Stomach (tissue), 9 donors: ENCODE results near the gene ACTA2. TPM values are rescaled to one million over a fixed set of nuclear protein-coding genes. Genes with fewer than 3 reads are reported as not detected.

ENCODE experiments used
- DNase-seq, 2 donors: peaks; one replicate each; pipeline versions ENCODE4 v3.0.0 to v3.0.0-alpha.2; 2013 to 2019
- H3K27ac ChIP-seq, 5 donors: fragments of 200-600 bp in 4 of 5; sonication (generic) in 4 of 5; one replicate each; pipeline ENCODE4 v1.5.1; 2013 to 2019; ENCODE audit warnings: mild to moderate bottlenecking in 1 of 5, moderate library complexity in 1 of 5
- H3K27me3 ChIP-seq, 3 donors: fragments of 200-600 bp; sonication (generic); one replicate each; pipeline ENCODE4 v1.5.1; 2017 to 2019; ENCODE audit warnings: mixed run types in 1 of 3
- H3K36me3 ChIP-seq, 4 donors: fragments of 200-600 bp; sonication (generic); 1 replicate in 3 of 4; 2 replicates in 1 of 4; pipeline ENCODE4 v1.5.1; 2016 to 2019
- H3K4me1 ChIP-seq, 4 donors: fragments of 200-600 bp; sonication (generic); one replicate each; pipeline ENCODE4 v1.5.1; 2016 to 2019
- H3K4me3 ChIP-seq, 4 donors: fragments of 200-600 bp; sonication (generic) in 3 of 4; one replicate each; pipeline ENCODE4 v1.5.1; 2016 to 2019; ENCODE audit warnings: mild to moderate bottlenecking in 1 of 4
- H3K9me3 ChIP-seq, 4 donors: fragments of 200-600 bp; sonication (generic); one replicate each; pipeline ENCODE4 v1.5.1; 2016 to 2019
- CTCF ChIP-seq, 7 experiments: fragments of 450-650 bp in 4 of 7; fragments of 200-600 bp in 3 of 7; sonication (generic) in 3 of 7; IDR thresholded peaks; one replicate each; pipeline ENCODE4 v1.5.1; 2016 to 2019; ENCODE audit warnings: antibody characterized with exemption in 7 of 7, control low read depth in 2 of 7, mild to moderate bottlenecking in 1 of 7
- EP300 ChIP-seq: sonication (generic); formaldehyde crosslinking; IDR thresholded peaks from one replicate; pipeline ENCODE4 v1.6.1; 2017; ENCODE audit warnings: antibody characterized with exemption
- POLR2A ChIP-seq, 4 donors: fragments of 450-650 bp; IDR thresholded peaks; one replicate each; pipeline ENCODE4 v1.6.1; 2016; ENCODE audit warnings: antibody characterized with exemption in 4 of 4, control low read depth in 2 of 4, mild to moderate bottlenecking in 1 of 4, moderate library complexity in 1 of 4
- POLR2AphosphoS5 ChIP-seq, 3 donors: sonication (generic); formaldehyde crosslinking; IDR thresholded peaks; one replicate each; pipeline ENCODE4 v1.6.1; 2016; ENCODE audit warnings: antibody characterized with exemption in 3 of 3
- WGBS, 5 donors: extraction: QIAGEN DNeasy Blood & Tissue Kit in 3 of 5; methylation state at CpG; one replicate each; pipeline versions ENCODE4 v1.1.5 to v1.1.7; 2013 to 2018; 5-methylcytosine and 5-hydroxymethylcytosine counted together
- intact Hi-C: fragments of 100-400 bp; cut with DNase I; formaldehyde crosslinking; loops from one replicate; pipeline ENCODE4 v1.15.1; 2023; ENCODE audit warnings: low total_unique reads
- polyA plus RNA-seq, 3 donors: library from polyadenylated mRNA; stranded (reverse); fragments of 200-250 nt; gene quantifications; one replicate each; pipeline ENCODE4 v1.2.3, GENCODE V29; 2013
- total RNA-seq, 5 donors: library from RNA; depleted of rRNA; stranded (reverse); fragments of >200 nt; gene quantifications; one replicate each; pipeline versions ENCODE4 v1.1.0 to v1.2.3, GENCODE V29; 2014 to 2016
- donor health status: healthy with polysubstance abuse.
- donor health status: Bipolar disorder and iron deficiency.
- donor health status: healthy.

Gene ACTA2
- total and polyA plus RNA-seq, 8 donors = 233 to 3,169 (median 999) TPM

- Histone ChIP-seq H3K9me3 (no peaks in the 10 kb centered on the region), H3K27ac (no peak overlapping the region), H3K36me3 (no peaks in the 10 kb centered on the region), H3K4me3 (no peak overlapping the region), H3K4me1 (peaks cover 0 to 7% (median 4%) of the 10 kb centered on the region in 4 donors), H3K27me3 (no peaks in the 10 kb centered on the region)
- intact Hi-C loops = no loop called here
- no peak for TF ChIP-seq POLR2A (IDR thresholded peaks at IDR 0.05)
- TF ChIP-seq POLR2AphosphoS5 (IDR thresholded peaks at IDR 0.05) = no peak
- TF ChIP-seq CTCF (IDR thresholded peaks at IDR 0.05) = no peak
- no peak for TF ChIP-seq EP300
- DNase-seq = peak in 1 of 2 donors; percentile 48
- WGBS, 5 donors = 27 to 69% (median 57%) methylated on average over 1 of the region's 1 CpG
Observed at GRCh38 chr10:88957381-88957780, 4.8 kb upstream of the ACTA2 start.

GRCh38 chr10:88954458-88955083, 2.0 kb upstream of the ACTA2 start:
- intact Hi-C loops = no loop called here
- WGBS, 5 donors = 66 to 92% (median 90%) methylated on average over 4 of the region's 4 CpGs
- H3K27me3 ChIP-seq = no peaks in the 10 kb centered on the region
- H3K9me3 ChIP-seq = no peaks in the 10 kb centered on the region
- no peak overlapping the region for H3K4me3 ChIP-seq
- no peak for DNase-seq
- TF ChIP-seq EP300 = no peak
- no peak for TF ChIP-seq POLR2A (IDR thresholded peaks at IDR 0.05)
- no peak for TF ChIP-seq CTCF (IDR thresholded peaks at IDR 0.05)
- no peak for TF ChIP-seq POLR2AphosphoS5 (IDR thresholded peaks at IDR 0.05)
- peaks cover 0 to 7% (median 2%) of the 10 kb centered on the region in 4 donors for H3K4me1 ChIP-seq
- H3K36me3 ChIP-seq = no peaks in the 10 kb centered on the region
- H3K27ac ChIP-seq = peak overlapping the region in 3 of 5 donors; percentile 22 to 91 (median 84)

GRCh38 chr10:88953662-88954061, 1.1 kb upstream of the ACTA2 start:
- peaks cover 0 to 6% (median 0%) of the 10 kb centered on the region in 4 donors for H3K36me3 ChIP-seq
- peak overlapping the region in 4 of 5 donors; percentile 77 to 91 (median 86) for H3K27ac ChIP-seq
- WGBS, 5 donors = 55 to 87% (median 82%) methylated on average over 5 of the region's 5 CpGs
- no peak overlapping the region for H3K4me3 ChIP-seq
- TF ChIP-seq POLR2A (IDR thresholded peaks at IDR 0.05) (no peak), EP300 (no peak), CTCF (IDR thresholded peaks at IDR 0.05) (no peak), POLR2AphosphoS5 (IDR thresholded peaks at IDR 0.05) (no peak)
- intact Hi-C loops = no loop called here
- DNase-seq = no peak
- H3K4me1 ChIP-seq = peaks cover 0 to 7% (median 2%) of the 10 kb centered on the region in 4 donors
- no peaks in the 10 kb centered on the region for H3K27me3 ChIP-seq
- no peaks in the 10 kb centered on the region for H3K9me3 ChIP-seq

GRCh38 chr10:88949912-88950837, 2.4 kb downstream of the ACTA2 start:
- no peak for DNase-seq
- Histone ChIP-seq H3K4me3 (peak overlapping the region; percentile 28 to 48 (median 44)), H3K27ac (peak overlapping the region in 4 of 5 donors; percentile 77 to 91 (median 86)), H3K9me3 (no peaks in the 10 kb centered on the region), H3K4me1 (peaks cover 0 to 19% (median 7%) of the 10 kb centered on the region in 4 donors), H3K27me3 (no peaks in the 10 kb centered on the region), H3K36me3 (peaks cover 0 to 34% (median 4%) of the 10 kb centered on the region in 4 donors)
- TF ChIP-seq CTCF (IDR thresholded peaks at IDR 0.05) = no peak
- intact Hi-C loops = no loop called here
- 48 to 78% (median 62%) methylated on average over 3 of the region's 3 CpGs for WGBS, 5 donors
